Measurements from ENCODE around the gene DNASE1L1.

The DNASE1L1 gene

DNA sequence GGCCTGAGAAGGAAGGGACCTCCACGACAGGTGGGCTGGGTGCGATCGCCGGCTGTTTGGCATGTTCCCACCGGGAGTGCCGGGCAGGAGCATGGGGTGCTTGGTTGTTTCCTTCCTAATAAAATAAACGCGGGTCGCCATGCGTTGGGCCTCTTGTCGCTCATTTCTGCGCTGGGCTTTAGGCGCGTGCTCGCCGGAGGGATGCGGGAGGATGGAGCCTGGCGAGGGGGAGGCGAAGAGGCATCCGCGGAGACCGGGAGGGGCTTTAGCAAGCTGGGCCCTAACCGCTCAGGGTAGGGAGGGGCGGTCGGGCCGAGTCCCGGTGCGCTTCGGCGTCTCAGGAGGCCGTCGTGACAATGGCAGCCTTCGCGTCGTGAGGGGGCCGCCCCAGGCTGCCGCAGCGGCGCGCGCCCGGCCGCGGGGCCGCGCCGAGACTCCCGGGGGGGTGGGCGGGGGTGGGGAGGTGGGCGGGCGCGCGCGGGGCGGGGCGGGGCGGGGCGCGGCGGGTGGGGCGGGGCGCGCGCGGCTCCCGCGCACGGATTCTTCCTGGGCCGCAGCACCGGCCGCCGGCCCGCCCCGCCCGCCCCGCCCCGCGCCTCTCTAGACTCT is 27.4 kb upstream of the DNASE1L1 start:
- no peak for DNase-seq

DNA sequence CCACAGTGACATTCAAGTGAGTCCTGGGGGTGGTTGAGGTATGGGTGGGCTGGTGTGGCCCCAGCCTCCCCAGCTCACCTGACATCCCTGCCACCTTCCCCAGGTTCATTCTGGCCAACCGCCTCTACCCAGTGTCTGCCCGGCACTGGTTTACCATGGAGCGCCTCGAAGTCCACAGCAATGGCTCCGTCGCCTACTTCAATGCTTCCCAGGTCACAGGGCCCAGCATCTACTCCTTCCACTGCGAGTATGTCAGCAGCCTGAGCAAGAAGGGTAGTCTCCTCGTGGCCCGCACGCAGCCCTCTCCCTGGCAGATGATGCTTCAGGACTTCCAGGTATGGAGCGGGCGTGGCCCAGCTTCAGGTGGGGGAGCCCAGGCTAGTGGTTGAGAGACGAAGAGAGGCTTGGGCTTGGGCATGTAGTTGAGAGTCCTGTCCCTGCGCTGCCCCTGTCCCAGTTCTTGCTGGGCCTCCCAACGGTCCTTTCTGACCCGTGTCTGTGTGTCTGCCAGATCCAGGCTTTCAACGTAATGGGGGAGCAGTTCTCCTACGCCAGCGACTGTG is 26.2 kb upstream of the DNASE1L1 start:
- no peak for DNase-seq

DNA sequence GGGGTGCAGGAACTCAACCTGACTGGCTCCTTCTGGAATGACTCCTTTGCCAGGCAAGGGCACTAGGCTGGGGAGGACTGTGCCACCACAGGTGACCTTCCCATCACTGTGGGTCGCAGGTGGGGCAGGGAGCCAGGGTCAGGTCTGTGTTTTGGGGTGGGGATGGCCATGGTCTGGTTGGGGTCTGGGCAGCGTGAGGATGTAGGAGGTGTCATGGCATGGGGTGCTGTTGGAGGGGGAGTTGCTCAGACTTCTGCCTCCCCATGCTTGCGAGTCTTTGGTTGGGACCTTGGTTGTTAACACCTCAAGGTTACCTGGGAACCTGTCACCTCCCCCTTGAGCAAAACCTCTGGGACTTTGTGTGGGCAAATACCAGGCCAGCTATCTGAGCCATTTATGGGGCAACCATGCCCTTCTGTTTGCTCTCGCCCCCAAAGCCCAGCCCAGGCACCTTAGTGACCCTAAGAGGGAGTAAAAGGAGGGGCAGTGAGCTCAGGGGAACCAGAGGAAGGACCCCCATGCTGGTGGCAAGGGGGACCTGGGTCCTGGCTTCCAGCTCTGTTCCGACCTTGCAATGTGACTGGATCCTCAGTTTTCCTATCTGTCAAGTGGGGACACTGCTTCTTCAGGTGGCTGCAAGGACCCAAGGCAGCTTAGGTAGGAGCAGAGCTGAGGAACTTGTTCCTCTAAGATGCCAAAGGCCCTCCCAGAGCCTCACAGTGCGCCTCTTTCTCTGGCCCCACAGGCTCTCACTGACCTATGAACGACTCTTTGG is 25.5 kb upstream of the DNASE1L1 start:
- DNase-seq = no peak

DNA sequence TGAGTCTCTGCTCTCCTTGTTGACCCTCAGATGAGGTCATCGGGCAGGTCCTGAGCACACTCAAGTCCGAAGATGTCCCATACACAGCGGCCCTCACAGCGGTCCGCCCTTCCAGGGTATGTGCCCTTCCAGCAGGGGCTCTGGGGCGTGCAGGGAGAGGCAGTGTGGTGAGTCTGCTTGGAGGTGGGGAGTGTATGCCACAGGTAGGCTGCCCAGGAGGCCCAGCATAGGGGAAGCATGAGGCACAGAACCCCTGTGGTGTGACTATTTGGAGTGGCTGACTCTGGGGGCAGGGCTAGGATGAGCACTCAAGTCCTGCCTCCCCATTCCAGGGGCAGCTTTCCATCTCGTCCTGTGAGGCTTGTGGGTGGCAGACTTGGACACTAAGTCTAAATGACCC is 24.6 kb upstream of the DNASE1L1 start:
- DNase-seq = no peak

DNA sequence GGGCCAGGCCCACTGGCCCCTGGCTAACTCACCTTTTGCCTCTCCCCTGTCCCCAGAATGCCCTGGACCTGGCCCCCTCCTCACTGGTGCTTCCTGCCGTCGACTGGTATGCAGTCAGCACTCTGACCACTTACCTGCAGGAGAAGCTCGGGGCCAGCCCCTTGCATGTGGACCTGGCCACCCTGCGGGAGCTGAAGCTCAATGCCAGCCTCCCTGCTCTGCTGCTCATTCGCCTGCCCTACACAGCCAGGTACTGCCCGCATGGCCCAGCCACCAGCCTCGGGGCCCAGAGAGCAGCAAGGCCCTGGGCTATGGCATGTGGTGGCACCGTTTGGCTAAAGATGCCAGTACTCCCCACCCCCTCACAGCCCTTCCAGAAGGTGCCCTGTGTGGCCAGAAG is 23.2 kb upstream of the DNASE1L1 start:
- no peak for DNase-seq

DNA sequence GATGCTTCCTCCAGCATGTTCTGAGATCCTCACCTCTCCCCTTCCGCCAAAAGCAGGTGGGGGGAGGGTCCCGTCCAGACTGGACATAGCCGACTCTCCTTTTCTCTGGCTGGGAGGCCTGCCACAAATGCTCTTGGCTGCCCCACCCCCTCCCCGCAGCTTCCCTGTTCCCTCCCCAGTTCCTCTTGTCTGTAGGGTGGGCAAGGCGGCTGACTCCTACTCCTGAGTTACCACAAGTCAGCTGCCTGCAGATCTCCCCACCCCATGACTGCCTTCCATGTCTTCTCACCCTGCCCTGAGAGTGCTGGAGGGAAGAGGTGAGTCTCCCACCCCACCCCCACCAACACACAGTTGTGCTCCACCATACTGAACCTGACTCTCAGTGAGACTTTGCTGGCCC is 22.3 kb upstream of the DNASE1L1 start:
- peak; percentile 31 for DNase-seq

DNA sequence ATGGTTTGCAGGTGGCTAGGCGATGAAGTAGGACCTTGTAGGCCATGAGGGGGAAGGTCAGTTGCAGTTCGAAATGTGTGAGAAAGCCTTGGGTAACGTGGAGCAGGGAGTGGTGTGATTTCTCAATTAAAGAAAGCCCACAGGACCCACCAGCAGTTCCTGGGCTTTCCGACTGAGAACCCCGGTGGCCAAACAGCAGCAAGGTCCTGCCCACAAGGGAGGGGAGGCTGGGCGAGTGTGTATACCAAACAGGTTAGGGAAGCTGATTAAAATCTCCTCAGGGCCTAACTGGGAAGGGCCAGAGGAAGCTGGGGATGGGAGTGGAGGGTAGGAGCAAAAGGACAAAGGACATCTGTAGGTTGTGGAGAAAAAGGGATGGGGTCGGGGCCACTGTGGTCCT is 21.9 kb upstream of the DNASE1L1 start:
- peak; percentile 66 for DNase-seq

GRCh38 chrX:154430479-154430878 is 21.4 kb upstream of the DNASE1L1 start:
- peak; percentile 36 for DNase-seq

GRCh38 chrX:154429711-154430110 is 20.7 kb upstream of the DNASE1L1 start:
- DNase-seq = no peak

- peak; percentile 68 for DNase-seq
These were observed 19.4 kb upstream of the DNASE1L1 start, which contains the start of gene ATP6AP1 for GRCh38 chrX:154428176-154429171. Gene ATP6AP1 (plus strand): TSS chrX:154428677. CDS start chrX:154428693, 16 bp downstream.

DNA sequence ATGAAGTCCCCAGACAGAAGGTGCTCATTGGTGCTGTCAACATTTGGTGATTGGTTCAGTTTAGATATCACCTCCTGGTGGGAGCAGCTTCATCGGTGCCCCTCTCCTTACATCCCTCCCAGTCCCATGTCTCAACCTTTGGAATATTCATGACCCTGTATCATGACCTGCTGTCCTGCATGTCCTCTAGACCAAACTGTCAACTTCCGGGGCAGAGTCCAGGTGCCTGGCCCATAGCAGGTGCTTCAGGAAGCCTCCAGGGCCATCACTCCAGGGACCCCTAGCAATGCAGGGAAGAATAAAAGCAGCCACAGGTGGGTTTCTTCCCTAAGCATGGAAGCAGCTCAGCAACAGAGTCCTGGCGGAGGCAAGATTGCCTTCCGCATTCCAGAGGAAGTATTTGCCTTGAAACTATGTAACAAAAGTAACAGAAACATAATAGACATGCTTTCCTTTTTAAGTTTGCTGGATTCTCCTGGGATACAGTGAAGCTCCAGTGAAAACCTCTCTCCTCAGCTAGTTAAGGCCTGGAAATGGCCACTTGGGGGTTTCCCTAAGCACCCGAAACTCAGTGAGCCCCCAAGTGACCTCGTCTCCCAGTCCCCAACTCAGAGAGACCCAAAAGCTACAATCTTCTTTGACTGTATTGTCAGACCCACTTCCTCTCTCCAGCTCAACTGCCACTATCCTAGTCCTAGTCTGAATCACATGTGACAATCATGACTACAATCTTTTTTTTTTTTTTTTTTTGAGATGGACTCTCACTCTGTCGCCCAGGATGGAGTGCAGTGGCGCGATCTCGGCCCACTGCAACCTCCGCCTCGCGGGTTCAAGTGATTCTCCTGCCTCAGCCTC is 18.1 kb upstream of the DNASE1L1 start:
- no peak for DNase-seq

- no peak for DNase-seq
These were observed 11.3 kb upstream of the DNASE1L1 start for GRCh38 chrX:154420402-154420756.

GRCh38 chrX:154419688-154420401 is 10.8 kb upstream of the DNASE1L1 start:
- no peak for DNase-seq

GRCh38 chrX:154419189-154419588 is 10.1 kb upstream of the DNASE1L1 start:
- DNase-seq = no peak

DNA sequence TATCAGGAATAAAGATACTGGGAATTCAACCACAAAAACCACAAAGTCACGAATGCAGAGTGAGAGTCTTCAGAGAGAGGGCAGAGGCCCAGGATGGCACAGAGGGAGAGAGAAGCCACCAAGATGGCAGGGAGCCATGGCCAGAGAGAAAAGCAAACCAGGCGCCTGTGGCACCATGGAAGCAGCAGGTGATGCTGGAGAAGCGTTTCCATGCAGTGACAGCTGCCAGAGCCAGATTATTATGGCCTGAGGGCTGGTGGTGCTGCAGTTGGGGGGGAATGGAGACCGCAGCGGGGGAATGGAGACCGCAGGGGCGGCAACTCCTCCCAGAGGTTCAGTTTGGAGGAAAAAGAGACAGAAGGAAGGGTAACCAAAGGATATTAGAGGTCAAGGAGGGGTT is 8.1 kb upstream of the DNASE1L1 start:
- no peak for DNase-seq

DNA sequence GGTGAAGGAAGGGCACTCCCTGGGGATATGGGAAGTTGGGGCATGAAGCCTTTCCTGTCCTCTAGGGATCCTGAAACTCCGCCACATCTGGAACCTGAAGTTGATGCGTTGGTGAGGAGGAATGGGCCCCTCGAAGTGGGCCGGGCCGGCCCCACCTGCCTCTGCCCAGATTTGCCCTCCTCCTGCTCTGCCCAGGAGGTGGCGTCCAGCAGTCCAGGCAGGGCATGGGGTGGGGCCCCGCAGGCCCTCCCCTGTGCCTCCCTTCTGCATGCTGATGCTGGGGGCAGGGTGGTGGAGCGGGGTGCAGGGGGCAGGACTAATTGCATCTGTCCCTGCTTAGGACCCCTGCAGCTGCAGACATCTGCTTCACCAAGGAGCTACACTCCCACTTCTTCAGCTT is 4.1 kb upstream of the DNASE1L1 start:
- no peak for DNase-seq

GRCh38 chrX:154412468-154412867 is 3.4 kb upstream of the DNASE1L1 start:
- DNase-seq = peak; percentile 55

- no peak for DNase-seq
These were observed 2.9 kb upstream of the DNASE1L1 start for GRCh38 chrX:154411981-154412340.

- no peak for DNase-seq
These were observed 314 bp downstream of the DNASE1L1 start for GRCh38 chrX:154408659-154409221.

- DNase-seq = no peak
These were observed 4.3 kb downstream of the DNASE1L1 start for GRCh38 chrX:154404625-154405192.

DNA sequence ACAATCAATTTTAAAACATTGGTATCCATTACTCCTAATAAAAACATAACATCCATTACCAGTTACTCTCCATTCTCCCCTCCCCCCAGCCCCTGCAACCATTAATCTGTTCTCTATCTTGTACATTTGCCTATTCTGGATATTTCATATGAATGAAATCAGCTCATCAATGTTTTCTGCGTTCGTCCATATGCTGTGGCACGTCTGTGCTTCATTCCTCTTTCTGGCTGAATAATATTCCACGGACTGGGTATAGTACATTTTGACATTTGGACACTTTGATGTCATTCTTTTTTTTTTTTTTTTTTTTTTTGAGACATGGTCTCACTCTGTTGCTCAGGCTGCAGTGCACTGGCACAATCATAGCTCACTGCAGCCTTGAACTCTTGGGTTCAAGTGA is 5.2 kb downstream of the DNASE1L1 start:
- no peak for DNase-seq

Data from GF-D8 (cell line).